GM19240 (cell line): ENCODE data around the gene SPPL3.
"Not testable (repeated sequence)": the region's sequence is repeated elsewhere in the genome, so short reads cannot be mapped to it uniquely, and the experiment has no call there.

ENCODE experiments used
- DNase-seq: peaks from one replicate; pipeline ENCODE4 v3.0.0; 2011; ENCODE audit warnings: low spot score; ENCODE audit not compliant: insufficient read length

The SPPL3 gene

DNA sequence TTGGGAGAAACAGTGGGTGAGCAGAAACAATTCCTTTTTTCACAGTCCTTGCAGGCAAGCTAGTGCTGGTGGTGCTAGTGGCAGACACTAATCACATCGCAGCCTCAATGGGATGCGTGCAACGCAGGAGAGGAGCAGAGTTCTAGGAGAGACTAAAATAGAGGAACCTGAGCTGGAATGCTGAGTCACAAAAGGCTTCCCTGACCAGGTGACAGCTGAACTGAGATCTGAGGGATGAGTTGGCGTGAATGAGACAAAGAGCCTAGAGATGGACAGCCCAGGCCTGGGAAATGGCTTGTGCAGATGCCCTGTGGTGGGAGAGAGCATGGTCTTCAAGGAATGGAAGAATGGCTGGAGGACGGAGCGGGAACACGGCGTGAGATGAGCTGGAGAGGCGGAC, 152.8 kb downstream of the SPPL3 start:
- no peak for DNase-seq

DNA sequence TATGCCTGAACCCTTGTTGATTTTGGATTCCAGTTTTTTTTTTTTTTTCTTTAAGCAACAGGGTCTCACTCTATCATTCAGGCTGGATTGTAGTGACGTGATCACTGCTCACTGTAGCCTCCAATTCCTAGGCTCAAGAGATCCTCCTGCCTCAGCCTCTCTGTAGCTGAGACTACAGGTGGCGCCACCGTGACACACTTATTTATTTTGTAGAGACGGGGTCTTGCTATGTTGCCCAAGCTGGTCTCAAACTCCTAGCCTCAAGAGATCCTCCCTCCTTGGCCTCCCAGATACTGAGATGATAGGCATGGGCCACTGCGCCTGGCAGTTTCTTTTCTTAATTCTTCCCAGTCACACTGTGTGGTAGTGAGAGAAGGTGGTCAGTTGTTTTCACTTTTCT, 153.4 kb downstream of the SPPL3 start:
- no peak for DNase-seq

GRCh38 chr12:120749256-120749655, 154.9 kb downstream of the SPPL3 start:
- DNase-seq = no peak

- DNase-seq = no peak
These were observed 155.9 kb downstream of the SPPL3 start for GRCh38 chr12:120748242-120748641.

DNA sequence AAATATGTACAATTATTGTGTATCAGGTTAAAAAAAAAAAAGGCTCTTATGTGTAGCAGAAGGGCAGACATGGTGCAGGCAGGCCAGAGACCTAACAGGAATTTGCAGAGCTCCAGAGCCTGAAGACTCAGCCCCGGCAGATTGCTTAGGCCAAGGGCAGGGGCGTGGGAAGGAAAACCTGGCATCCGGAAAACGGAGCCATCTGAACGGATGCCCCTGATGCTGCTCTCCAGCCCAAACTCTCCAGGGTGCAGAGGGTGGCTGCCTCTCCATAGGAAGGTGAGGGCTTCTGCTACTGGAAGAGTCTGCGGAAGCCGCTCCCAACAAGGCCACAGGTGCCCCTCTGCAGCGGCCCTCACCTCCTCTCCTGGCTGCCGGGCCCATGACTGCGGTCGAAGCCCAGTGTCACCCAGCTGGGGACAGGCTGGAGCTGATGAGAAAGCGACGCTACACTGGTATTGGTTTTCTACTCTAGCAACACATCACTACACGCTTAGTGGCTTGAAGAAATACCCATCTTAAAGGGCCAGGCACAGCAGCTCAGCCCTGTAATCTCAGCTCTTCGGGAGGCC, 159.2 kb downstream of the SPPL3 start:
- no peak for DNase-seq

- DNase-seq = no peak
These were observed 162.4 kb downstream of the SPPL3 start for GRCh38 chr12:120741476-120742421.

DNA sequence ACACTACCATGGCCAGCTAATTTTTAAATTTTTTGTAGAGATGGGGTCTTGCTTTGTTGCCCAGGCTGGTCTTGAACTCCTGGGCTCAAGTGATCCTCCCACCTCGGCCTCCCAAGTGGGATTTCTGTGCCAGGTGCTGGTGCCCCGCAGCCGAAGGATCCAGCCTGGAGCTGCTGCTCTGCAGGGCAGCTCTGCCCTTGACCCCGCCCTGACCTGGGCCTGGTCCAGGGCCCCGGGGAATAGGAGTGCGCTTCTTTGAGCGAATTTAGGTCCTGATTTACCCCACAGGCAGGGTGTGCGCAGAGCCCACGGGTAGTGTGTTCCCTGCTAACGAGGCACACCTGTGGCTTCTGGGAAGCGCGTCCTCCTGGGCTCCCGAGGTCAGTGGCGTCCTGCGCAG, 163.3 kb downstream of the SPPL3 start:
- DNase-seq = no peak

GRCh38 chr12:120739821-120740613, 164.1 kb downstream of the SPPL3 start:
- no peak for DNase-seq

GRCh38 chr12:120739031-120739762, 165.0 kb downstream of the SPPL3 start:
- DNase-seq = no peak

GRCh38 chr12:120738252-120739030, 165.7 kb downstream of the SPPL3 start:
- DNase-seq = no peak

DNA sequence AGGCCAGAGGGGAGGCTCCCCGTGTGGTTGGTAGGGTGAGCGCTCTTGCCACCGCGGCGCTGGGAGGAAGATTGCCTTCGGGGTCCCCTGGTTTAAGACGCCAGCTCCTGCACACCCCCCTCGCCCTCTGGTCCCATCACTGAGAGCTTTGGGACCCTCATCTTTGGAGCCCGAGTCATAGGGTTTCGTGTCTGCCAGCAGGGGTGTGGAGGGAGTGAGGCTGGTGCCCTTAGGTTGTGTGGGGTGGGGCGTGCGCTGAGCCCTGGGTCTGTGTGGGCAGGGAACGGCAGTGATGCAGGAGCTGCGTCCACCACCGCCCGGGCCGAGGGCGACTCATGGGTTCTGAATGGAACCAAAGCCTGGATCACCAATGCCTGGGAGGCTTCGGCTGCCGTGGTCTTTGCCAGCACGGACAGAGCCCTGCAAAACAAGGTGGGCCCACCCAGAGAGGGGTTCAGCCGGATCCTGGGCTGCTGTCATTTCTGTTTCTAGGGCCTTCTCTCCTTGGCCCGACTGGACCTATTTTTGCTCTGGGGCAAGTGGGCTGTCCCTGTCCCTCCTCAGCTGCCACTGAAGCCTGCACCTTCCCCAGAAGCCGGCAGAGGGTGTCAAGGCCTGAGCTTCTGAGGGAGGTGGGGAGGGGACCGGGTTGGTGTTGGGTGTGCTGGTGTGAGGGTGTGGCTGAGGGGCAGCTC, 166.5 kb downstream of the SPPL3 start:
- no peak for DNase-seq

DNA sequence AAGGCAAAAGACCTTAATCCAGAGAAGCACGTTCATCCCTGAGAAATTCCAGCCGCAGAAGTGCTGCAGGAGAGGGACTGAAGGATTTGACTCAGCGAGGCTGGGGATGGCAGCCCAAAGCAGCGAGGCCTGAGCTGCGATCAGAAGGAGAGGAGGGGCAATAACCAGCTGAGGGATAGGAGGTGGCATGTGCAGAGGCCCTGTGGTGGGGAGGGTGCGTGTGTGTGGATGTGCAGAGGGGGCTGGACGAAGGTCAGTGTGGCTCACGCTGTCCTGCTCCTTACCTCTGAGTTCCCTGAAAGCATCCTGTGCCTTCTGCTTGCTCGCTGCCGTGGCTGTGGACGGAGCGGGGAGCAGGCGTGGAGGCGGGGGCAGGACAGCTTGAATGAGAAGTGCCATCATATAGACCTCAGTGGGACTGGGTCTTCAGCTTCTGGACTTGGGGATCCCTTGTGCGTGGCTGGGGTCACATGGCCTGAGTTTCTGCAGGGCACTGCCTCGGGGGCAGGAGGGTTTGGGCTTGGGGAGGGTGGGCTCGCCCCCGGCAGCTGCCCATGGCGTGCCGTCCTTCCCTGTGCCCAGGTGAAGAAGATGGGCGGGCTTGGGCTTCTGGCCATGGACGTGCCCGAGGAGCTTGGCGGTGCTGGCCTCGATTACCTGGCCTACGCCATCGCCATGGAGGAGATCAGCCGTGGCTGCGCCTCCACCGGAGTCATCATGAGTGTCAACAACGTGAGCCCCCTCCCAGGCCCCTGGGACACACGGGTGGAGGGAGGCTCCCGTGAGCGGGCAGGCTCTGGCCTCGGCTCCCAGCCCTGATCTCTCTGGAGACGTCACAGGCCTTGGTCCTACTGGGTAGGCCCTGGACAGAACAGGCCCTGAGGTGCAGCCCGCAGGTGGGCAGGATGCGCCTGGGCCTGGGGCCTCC, 167.5 kb downstream of the SPPL3 start:
- DNase-seq = no peak

DNA sequence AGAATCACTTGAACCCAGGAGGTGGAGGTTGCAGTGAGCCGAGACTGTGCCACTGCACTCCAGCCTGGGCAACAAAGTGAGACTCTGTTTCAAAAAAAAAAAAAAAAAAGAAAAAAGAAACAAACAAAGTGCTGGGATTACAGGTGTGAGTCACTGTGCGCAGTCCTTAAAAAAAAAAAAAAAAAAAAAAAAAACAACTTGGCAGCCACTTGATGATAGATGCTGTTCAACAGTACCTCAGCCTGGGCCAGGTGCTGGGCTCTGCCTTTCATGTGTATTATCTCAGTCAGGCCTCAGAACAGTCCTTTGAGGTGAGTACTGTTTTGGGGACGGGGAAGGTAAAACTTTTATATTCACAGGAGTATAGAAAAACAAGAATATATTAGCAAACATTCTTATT, 169.0 kb downstream of the SPPL3 start:
- no peak for DNase-seq

DNA sequence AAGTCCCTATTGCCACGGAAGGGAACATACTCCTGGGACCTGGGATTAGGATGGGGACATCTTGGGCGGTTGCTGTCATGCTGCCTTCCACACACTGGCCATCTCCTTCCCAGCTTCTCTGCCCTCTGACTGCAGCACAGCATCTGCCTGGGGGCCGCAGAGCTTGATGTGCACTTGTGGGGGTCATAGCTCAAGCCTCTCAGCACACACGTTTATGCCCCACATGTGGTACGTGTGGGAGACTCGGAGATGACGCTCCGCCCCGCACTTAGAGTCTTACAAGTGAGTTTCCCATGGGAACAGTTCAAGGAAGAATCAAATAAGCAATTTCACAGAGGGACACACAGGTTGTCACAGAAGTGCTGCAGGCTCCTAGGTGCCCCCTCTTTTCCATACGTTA, 169.9 kb downstream of the SPPL3 start:
- DNase-seq = no peak

DNA sequence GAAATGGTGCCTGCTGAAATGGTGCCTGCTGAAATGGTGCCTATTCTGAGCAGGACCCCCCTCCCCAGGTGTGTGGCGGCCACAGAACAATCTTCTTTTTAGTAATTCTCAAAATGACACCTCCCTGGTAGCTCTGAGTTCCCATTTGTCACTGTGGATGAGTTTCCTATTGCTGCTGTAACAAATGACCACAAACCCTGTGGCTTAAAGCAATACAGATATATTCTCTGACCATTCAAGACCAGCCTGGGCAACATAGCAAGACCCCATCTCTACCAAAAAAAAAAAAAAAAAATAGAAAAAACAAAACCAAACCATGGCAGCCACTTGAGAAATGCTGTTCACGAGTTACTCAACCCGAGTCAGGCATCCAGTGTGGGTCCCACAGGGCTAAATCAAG, 170.6 kb downstream of the SPPL3 start:
- DNase-seq = no peak

DNA sequence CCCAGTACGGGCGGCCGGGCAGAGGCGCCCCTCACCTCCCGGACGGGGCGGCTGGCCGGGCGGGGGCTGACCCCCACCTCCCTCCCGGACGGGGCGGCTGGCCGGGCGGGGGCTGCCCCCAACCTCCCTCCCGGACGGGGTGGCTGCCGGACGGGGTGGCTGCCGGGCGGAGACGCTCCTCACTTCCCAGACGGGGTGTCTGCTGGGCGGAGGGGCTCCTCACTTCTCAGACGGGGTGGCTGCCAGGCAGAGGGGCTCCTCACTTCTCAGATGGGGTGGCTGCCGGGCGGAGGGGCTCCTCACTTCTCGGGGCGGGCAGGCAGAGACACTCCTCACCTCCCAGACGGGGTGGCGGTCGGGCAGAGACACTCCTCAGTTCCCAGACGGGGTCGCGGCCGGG, 172.0 kb downstream of the SPPL3 start:
- not testable (repeated sequence) for DNase-seq

GRCh38 chr12:120726961-120727360, 177.2 kb downstream of the SPPL3 start:
- DNase-seq = no peak

DNA sequence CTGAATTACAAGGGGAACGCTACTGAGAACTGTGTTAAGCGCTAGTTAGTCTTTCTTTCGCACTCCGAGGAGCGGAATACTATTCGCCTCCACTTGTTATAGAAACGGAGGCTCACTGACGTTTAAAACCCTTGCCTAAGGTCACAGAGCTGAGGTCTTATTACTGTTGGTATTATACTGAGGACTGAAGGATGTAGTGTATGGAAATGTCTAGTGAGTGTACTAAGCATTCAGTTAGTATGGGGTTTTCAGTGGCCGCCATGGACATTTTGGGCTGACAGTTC, 177.7 kb downstream of the SPPL3 start:
- DNase-seq = no peak
